Activated CD4-positive, alpha-beta memory T cell treated with anti-CD3 and anti-CD28 coated beads, Interleukin-2, amount 10 ng/mL, durations not matched to agents 7 days and 5 days (primary cell): ENCODE results near the gene NTRK3. TPM values are rescaled to one million over a fixed set of nuclear protein-coding genes. Genes with fewer than 3 reads are reported as not detected.

Experiments
- CTCF ChIA-PET: fragments of 350-600 bp; sonication (Branson Sonifier 250); formaldehyde crosslinking; loops from one replicate; lab custom pipeline; 2021; ENCODE audit warnings: antibody characterized with exemption, inconsistent platforms; lab: Charles Lee
- POLR2A ChIA-PET: fragments of 350-600 bp; sonication (Branson Sonifier 250); formaldehyde crosslinking; loops from one replicate; lab custom pipeline; 2021; ENCODE audit warnings: antibody characterized with exemption; lab: Charles Lee
- DNase-seq: peaks from one replicate; pipeline ENCODE4 v3.0.0-alpha.2; 2020
- H3K27ac Mint-ChIP-seq: one replicate; pipeline ENCODE4 v1.8.0; 2021; ENCODE audit warnings: mild to moderate bottlenecking, mixed read lengths
- H3K27me3 Mint-ChIP-seq: one replicate; pipeline ENCODE4 v1.8.0; 2021; ENCODE audit warnings: mixed read lengths
- H3K36me3 Mint-ChIP-seq: one replicate; pipeline ENCODE4 v1.8.0; 2021; ENCODE audit warnings: low read depth, mixed read lengths
- H3K4me1 Mint-ChIP-seq: one replicate; pipeline ENCODE4 v1.8.0; 2021; ENCODE audit warnings: mixed read lengths
- H3K4me3 Mint-ChIP-seq: one replicate; pipeline ENCODE4 v1.8.0; 2021; ENCODE audit warnings: mild to moderate bottlenecking, mixed read lengths
- H3K9me3 Mint-ChIP-seq: one replicate; pipeline ENCODE4 v1.8.0; 2021; ENCODE audit warnings: mixed read lengths
- total RNA-seq, 2 experiments: library from RNA; stranded (reverse); gene quantifications; one replicate each; pipeline ENCODE4 v1.2.3, GENCODE V29; 2021

The NTRK3 gene
- total RNA-seq, 2 experiments from 2014 or later, result not detected

DNA sequence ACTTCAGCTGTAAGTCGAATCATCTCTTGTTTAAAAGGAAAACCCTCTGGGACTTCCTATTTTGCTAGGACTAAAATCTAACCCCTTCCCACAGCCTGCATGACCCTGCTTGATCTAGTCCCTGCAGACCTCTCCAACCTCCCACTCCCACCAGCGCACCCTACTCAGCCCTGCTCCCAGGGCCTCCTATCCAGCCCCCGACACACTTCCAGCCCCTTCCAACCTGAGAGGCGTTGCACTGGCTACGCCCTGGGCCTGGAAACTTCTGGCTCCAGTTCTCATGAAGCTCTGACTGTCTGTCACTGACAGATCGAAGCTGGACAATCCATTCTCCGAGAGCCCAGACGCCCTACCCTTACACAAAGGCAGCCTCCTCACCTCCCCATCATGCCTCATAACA is 21.8 kb downstream of the NTRK3 start:
- CTCF ChIA-PET, result interaction anchor here (0.5 to 1.1 kb wide), 2 partner anchors 11 to 17 kb away, joined by 3 read pairs; no protein-coding TSS in a partner anchor

DNA sequence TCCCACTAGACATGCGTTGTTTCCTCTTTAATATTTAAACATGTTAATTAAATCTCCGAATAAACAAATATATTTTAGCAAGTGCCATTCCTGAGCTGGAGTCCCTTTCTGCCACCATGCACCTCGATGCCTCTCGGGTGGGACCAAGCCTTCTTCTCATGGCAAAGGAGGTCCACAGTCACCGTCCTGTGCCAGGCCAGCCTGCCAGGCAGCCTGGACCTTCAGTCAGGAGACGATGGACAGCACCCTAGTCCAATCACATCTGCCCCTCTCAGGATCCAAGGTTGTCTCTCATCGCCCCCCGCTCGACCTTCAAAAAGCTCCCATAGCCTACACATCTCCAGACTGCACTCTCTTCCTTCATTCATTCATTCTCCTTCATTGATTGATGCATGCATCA is 22.6 kb downstream of the NTRK3 start:
- ChIA-PET CTCF (interaction anchor here (0.5 to 1.1 kb wide), 2 partner anchors 12 to 16 kb away, joined by 3 read pairs; no protein-coding TSS in a partner anchor), POLR2A (interaction anchor here (0.6 kb wide), 1 partner anchor 1813 kb away, joined by 3 read pairs; no protein-coding TSS in a partner anchor)
- DNase-seq, result no peak
- Mint-ChIP-seq H3K9me3 (no peaks in the 10 kb centered on the region), H3K4me1 (no peaks in the 10 kb centered on the region), H3K27me3 (peaks cover 6% of the 10 kb centered on the region), H3K27ac (no peak overlapping the region), H3K4me3 (no peak overlapping the region), H3K36me3 (no peaks in the 10 kb centered on the region)

More for the DNA sequence above, 21.8 kb downstream of the NTRK3 start:
- Mint-ChIP-seq H3K27ac (no peak overlapping the region), H3K36me3 (no peaks in the 10 kb centered on the region), H3K9me3 (no peaks in the 10 kb centered on the region), H3K4me3 (no peak overlapping the region), H3K4me1 (no peaks in the 10 kb centered on the region), H3K27me3 (peaks cover 8% of the 10 kb centered on the region)
- POLR2A ChIA-PET, result no interaction called here
- DNase-seq, result no peak

DNA sequence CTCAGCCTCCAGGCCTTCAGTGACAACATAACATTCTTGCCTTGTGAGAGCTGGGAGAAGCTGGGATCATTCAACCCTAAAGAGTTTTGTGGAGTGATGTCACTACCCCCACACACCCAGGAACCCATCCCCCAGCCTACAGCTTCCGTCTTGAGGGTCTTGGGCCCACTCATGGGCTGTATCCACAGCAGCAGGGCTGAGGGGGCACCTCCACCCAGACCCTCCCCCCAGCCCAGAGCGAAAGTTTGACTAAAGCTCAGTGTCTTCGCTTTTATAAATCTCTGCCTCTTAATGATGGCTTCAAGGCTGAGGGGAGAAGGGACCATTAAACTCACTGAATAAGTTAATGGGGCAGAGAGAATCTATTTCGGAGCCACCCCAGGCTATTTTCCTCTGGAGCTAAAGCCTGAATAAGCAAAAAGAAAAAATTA is 23.8 kb downstream of the NTRK3 start:
- ChIA-PET CTCF (no interaction called here), POLR2A (no interaction called here)
- Mint-ChIP-seq H3K4me1 (no peaks in the 10 kb centered on the region), H3K27ac (no peak overlapping the region), H3K27me3 (peaks cover 8% of the 10 kb centered on the region), H3K4me3 (no peak overlapping the region), H3K36me3 (no peaks in the 10 kb centered on the region), H3K9me3 (no peaks in the 10 kb centered on the region)
- no peak for DNase-seq

DNA sequence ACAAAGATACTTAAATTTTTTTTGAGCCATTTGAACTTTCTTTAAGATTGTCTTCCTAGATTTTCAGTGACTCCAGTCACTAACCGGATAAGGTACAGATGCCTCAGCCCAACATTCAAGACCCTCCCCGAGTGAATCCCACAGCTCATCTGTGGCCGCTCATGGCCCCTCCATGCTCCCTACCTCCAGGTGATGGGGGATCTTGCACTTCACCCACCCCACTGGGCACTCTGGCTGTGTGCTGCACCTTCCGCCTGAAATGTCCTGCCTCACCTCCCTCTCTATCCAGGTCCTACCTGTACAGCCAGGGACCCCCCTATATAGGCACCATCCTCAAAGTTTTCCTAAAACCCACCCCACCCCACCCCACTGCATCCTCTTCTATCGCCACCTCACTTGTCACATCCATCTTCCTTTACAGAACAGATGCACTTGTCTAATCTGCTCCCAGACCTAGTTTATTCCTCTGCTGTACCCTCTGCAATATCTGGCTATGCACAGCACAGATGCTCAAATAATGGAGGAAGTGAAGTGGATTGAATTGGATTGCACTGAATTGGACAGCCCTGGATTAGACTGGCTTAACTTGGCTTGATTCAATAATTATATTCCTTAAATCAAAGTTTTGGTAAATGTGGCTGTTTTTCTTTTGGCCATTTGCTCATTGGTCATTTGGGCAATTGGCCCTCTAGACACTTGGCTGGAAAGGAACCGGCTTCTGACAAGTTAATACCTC is 24.5 kb downstream of the NTRK3 start:
- H3K27me3 Mint-ChIP-seq, result peaks cover 9% of the 10 kb centered on the region
- CTCF ChIA-PET, result no interaction called here
- no peaks in the 10 kb centered on the region for H3K9me3 Mint-ChIP-seq
- H3K27ac Mint-ChIP-seq, result no peak overlapping the region
- POLR2A ChIA-PET, result no interaction called here
- DNase-seq, result no peak
- H3K4me1 Mint-ChIP-seq, result no peaks in the 10 kb centered on the region
- H3K36me3 Mint-ChIP-seq, result no peaks in the 10 kb centered on the region
- H3K4me3 Mint-ChIP-seq, result no peak overlapping the region

DNA sequence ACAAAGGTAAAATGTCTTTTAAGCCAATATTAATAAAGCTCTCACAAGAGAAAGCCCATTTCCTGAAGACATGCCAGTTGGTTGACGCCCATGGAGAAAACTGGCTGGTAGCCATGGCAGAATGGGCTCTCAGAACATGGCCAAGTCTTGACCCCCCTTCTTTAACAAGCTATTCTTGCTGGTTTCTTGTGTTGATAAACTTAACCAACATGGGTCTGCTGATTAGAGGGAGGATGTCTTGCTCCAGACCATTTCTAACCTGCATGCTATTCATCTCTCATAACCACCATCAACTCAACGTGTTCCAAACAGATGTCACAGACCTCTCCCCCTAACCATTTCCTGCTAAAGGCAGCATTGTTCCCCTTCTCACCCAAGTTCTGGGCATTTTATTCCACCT is 25.7 kb downstream of the NTRK3 start:
- Mint-ChIP-seq H3K27me3 (peaks cover 7% of the 10 kb centered on the region), H3K27ac (no peak overlapping the region)
- CTCF ChIA-PET, result interaction anchor here (1.0 to 1.8 kb wide), 2 partner anchors 14 to 15 kb away, joined by 3 to 6 read pairs; no protein-coding TSS in a partner anchor

DNA sequence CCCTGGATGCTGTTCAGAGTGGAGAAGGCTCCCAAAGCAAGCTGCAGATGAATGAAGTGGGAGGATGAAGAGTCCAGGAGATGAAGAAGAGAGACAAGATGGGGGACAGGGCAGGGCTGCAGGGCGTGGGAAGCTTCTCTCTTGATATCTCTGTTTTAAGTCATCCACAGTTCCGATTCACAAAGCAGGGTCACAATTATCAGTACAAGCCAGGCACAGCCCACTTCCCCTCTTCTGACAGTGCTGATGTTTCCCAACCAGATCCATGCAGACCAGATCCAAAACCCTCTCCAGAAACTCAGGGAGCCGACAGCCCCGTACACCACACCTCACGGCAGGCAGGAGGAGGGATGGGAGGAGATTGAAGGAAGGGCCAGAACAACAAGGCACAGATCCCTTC is 31.1 kb downstream of the NTRK3 start:
- H3K27me3 Mint-ChIP-seq, result peaks cover 6% of the 10 kb centered on the region
- no peaks in the 10 kb centered on the region for H3K36me3 Mint-ChIP-seq
- ChIA-PET CTCF (no interaction called here), POLR2A (no interaction called here)
- H3K9me3 Mint-ChIP-seq, result no peaks in the 10 kb centered on the region
- no peaks in the 10 kb centered on the region for H3K4me1 Mint-ChIP-seq
- no peak for DNase-seq
- no peak overlapping the region for H3K27ac Mint-ChIP-seq
- no peak overlapping the region for H3K4me3 Mint-ChIP-seq

More for the DNA sequence above, 25.7 kb downstream of the NTRK3 start:
- DNase-seq, result no peak
- no peaks in the 10 kb centered on the region for H3K36me3 Mint-ChIP-seq
- no peak overlapping the region for H3K4me3 Mint-ChIP-seq
- no peaks in the 10 kb centered on the region for H3K9me3 Mint-ChIP-seq
- H3K4me1 Mint-ChIP-seq, result no peaks in the 10 kb centered on the region
- POLR2A ChIA-PET, result no interaction called here

DNA sequence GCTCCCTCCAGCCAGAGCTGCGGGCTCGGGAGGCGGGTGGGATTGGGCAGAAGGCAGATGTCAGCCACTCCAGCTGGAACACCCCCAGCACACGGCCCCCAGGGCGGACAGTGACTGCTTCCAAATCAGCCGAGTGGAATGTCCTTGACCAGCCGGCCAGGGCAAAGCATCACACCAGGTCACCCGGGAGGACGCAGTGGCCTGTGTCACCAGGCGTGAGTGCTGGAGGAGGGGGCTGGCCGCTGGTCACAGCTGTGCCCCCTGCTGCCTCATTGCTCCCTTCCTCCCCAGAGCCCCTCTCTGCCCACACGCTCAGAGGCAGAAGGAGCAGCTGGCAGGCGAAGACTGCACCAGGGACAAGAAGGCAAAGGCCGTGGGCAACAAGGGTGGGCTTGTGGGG is 33.5 kb downstream of the NTRK3 start:
- DNase-seq, result no peak
- Mint-ChIP-seq H3K9me3 (no peaks in the 10 kb centered on the region), H3K27ac (no peak overlapping the region), H3K4me1 (no peaks in the 10 kb centered on the region), H3K36me3 (no peaks in the 10 kb centered on the region), H3K27me3 (peaks cover 6% of the 10 kb centered on the region), H3K4me3 (no peak overlapping the region)
- ChIA-PET POLR2A (no interaction called here), CTCF (no interaction called here)

DNA sequence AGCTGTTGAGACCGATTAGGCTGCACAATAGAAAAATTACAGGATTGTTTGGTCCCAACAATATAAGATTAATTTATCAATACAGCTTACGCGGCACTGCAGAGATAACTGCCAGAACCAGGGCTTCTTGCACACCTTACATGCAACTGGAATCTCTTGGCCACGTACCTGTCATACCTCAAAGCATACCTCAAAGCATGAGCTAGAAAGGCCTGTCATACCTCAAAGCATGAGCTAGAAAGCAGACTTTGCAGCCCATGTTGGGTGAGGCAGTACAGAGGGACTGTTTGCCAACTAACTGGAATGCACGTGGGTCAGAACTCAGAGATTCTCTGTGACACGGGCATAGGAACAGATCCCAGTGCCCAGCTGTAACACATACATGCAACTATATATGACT is 34.7 kb downstream of the NTRK3 start:
- peaks cover 2% of the 10 kb centered on the region for H3K27me3 Mint-ChIP-seq
- H3K4me3 Mint-ChIP-seq, result no peak overlapping the region
- ChIA-PET POLR2A (no interaction called here), CTCF (interaction anchor here (1.3 kb wide), 1 partner anchor 27 kb away, joined by 3 read pairs; no protein-coding TSS in a partner anchor)
- H3K4me1 Mint-ChIP-seq, result no peaks in the 10 kb centered on the region
- no peaks in the 10 kb centered on the region for H3K36me3 Mint-ChIP-seq
- no peak for DNase-seq
- no peak overlapping the region for H3K27ac Mint-ChIP-seq
- no peaks in the 10 kb centered on the region for H3K9me3 Mint-ChIP-seq

DNA sequence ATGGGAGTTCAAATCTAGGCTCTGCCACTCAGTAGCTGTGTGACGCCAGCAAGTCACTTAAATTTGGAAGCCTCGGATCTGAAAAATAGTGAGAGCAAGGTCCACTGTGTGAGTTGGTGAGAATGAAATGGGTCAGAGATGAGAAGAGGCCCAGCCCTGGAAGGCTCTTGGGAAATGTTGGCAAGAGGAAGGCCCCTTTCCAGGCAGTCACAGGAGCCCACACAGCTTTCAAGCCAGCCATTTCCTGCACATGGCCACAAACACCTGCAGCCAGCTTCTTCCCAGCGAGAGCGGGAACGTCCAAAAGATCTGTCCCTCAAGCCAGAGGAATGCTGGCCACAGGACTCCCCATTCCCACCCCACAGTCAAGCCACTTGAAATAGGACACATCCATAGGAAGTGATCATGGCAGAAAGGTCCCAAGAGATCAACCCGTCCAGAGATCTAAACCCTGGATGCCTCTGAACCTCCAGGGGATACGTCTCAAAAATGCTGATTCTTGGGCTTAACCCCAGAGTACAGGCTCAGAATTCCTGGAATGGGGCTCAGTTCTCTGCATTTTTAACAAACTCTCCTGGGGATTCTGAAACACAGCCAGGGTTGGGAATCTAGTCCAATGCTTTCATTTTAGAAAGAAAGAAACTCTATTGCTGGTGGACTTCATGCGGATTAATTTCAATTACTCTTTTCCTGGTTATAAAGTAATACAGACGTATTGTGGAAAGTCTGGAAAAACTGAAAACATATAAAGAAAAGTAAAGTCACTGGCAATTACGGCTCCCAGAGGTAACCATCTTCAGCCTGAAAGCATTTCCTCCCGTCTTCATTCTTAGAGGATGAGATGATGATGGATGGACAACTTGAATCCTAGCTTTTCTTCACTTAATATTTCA is 35.9 kb downstream of the NTRK3 start:
- ChIA-PET POLR2A (no interaction called here), CTCF (no interaction called here)
- no peaks in the 10 kb centered on the region for H3K4me1 Mint-ChIP-seq
- H3K9me3 Mint-ChIP-seq, result no peaks in the 10 kb centered on the region
- no peaks in the 10 kb centered on the region for H3K36me3 Mint-ChIP-seq
- no peak overlapping the region for H3K4me3 Mint-ChIP-seq
- DNase-seq, result no peak
- peaks cover 2% of the 10 kb centered on the region for H3K27me3 Mint-ChIP-seq
- H3K27ac Mint-ChIP-seq, result no peak overlapping the region

DNA sequence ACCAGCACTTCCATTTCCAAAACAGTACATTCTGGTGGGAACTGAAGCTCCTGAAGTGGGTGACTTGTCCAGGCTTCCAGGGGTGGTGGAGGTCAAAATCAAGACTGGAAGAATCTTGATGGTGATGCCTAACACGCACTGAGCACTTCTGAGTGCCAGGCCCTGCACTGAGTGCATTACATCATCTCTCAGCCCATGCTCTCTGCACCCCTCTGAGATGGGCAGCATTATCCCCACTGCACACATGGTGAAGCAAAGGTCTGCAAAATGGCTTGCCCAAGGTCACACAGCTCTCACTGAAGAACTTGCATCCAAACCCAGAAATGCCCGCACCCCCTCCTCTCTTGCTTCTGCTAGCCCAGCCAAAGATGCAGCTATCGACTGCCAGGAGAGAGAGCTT is 36.9 kb downstream of the NTRK3 start:
- no peaks in the 10 kb centered on the region for H3K9me3 Mint-ChIP-seq
- no peaks in the 10 kb centered on the region for H3K36me3 Mint-ChIP-seq
- no peaks in the 10 kb centered on the region for H3K27me3 Mint-ChIP-seq
- no peak for DNase-seq
- no peak overlapping the region for H3K4me3 Mint-ChIP-seq
- H3K4me1 Mint-ChIP-seq, result no peaks in the 10 kb centered on the region
- no peak overlapping the region for H3K27ac Mint-ChIP-seq
- ChIA-PET POLR2A (no interaction called here), CTCF (no interaction called here)

DNA sequence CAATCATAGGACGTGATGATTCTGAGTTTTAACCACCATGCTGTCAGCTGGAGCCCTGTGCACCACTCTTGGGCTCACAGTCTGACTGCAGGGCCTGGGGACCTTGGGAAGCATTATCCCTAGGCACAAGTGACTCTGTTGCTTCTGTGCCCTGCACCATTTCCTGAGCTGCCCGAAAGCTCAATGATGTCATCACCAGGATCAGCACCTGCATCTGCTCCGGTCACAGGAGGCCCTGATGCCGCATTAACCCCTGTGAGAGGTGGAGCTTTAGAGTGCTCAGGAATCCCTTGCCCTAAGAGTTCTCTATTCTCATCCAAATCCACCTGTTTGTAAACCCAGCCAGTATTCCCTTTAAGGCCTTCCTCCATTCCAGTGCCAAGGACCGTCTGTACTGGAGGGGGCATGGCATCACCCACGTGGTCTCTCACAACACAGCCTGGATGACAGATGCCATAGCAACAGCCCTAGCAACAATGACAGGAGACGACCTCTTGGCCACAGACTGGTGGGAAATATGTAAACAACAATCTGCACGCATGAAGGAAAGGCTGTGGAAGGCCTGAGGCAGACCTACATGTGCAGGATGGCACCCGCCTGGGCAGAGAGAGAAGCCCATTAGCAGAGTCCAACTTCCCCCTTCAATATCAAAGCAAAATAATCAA is 37.9 kb downstream of the NTRK3 start:
- ChIA-PET POLR2A (no interaction called here), CTCF (no interaction called here)
- DNase-seq, result no peak
- Mint-ChIP-seq H3K27me3 (no peaks in the 10 kb centered on the region), H3K36me3 (no peaks in the 10 kb centered on the region), H3K4me3 (no peak overlapping the region), H3K27ac (no peak overlapping the region), H3K4me1 (no peaks in the 10 kb centered on the region), H3K9me3 (no peaks in the 10 kb centered on the region)

DNA sequence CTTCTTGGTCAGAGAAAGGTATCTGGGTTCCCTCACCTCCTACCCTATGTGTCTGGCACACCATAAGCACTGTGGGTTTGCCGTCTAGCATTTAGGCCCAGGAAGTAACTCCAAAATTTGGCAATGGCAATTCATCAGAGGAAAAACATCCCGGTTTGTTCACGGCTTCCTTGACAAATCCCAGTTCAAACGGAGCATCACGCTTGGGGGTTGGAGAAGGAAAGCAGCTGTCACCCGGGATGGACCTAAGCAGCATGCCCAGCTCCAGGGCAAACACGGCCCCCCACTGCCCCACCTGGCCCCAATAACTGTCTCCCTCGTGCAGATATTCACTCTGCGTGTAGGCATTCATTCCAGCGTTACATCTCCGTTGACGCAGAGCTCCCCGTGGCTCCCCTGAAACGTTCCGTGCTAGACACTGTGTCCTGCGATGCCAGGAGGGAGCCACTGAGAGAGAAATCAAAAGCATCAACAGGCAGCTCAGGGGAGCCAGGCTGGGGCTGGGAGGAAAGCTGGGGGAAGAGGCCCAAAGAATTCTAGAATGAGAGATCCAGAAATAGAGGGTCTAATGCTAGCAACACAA is 41.4 kb downstream of the NTRK3 start:
- no peak for DNase-seq
- Mint-ChIP-seq H3K9me3 (no peaks in the 10 kb centered on the region), H3K4me3 (no peak overlapping the region), H3K36me3 (no peaks in the 10 kb centered on the region), H3K27ac (no peak overlapping the region), H3K27me3 (no peaks in the 10 kb centered on the region), H3K4me1 (no peaks in the 10 kb centered on the region)
- CTCF ChIA-PET, result no interaction called here
- POLR2A ChIA-PET, result no interaction called here
